PC-9 (cell line): ENCODE results near the gene ALG12. TPM values are rescaled to one million over a fixed set of nuclear protein-coding genes. Genes with fewer than 3 reads are reported as not detected.
"Not testable (repeated sequence)": the region's sequence is repeated elsewhere in the genome, so short reads cannot be mapped to it uniquely, and the experiment has no call there.

Source experiments
- BruUV-seq: library from RNA; stranded (reverse); fragments of 400-500 nt; replicated peaks from 2 replicates; lab custom pipeline; 2021; lab: Mats Ljungman, UMichigan
- CTCF ChIA-PET: fragments of 300-600 bp; sonication (Branson Sonifier 250); formaldehyde crosslinking; loops from one replicate; lab custom pipeline; 2022; ENCODE audit warnings: antibody characterized with exemption; lab: Charles Lee
- POLR2A ChIA-PET: fragments of 300-600 bp; sonication (Branson Sonifier 250); formaldehyde crosslinking; loops from one replicate; lab custom pipeline; 2022; ENCODE audit warnings: antibody characterized with exemption; ENCODE audit not compliant: unreplicated experiment; lab: Charles Lee
- DNase-seq, 2 experiments: peaks; one replicate each; pipeline versions ENCODE4 v3.0.0 to v3.0.0-alpha.2; 2015 to 2022; ENCODE audit warnings: mixed read lengths in 1 of 2
- H2AFZ ChIP-seq: fragments of 200-600 bp; sonication (generic); 2 replicates; pipeline ENCODE4 v1.8.1; 2017; ENCODE audit warnings: antibody characterized with exemption
- H3F3A ChIP-seq: fragments of 200-600 bp; sonication (generic); 2 replicates; pipeline ENCODE4 v1.8.1; 2017; ENCODE audit warnings: antibody characterized with exemption, mild to moderate bottlenecking, low read depth; ENCODE audit not compliant: insufficient read depth
- H3K27ac ChIP-seq: fragments of 200-600 bp; sonication (generic); 2 replicates; pipeline ENCODE4 v1.6.1; 2016; ENCODE audit warnings: mixed run types
- H3K27me3 ChIP-seq: fragments of 200-600 bp; sonication (generic); 2 replicates; pipeline ENCODE4 v1.6.1; 2016; ENCODE audit warnings: low read depth, mixed run types; ENCODE audit not compliant: insufficient read depth
- H3K36me3 ChIP-seq: fragments of 200-600 bp; sonication (generic); 2 replicates; pipeline ENCODE4 v1.6.1; 2016; ENCODE audit warnings: low read depth, mixed run types
- H3K4me1 ChIP-seq: fragments of 200-600 bp; sonication (generic); replicated peaks from 2 replicates; pipeline ENCODE4 v1.6.1; 2016; ENCODE audit warnings: mixed run types; ENCODE audit not compliant: insufficient read depth
- H3K4me2 ChIP-seq: fragments of 200-600 bp; sonication (generic); 2 replicates; pipeline ENCODE4 v1.6.1; 2017; ENCODE audit warnings: mixed run types
- H3K4me3 ChIP-seq: fragments of 200-600 bp; sonication (generic); 2 replicates; pipeline ENCODE4 v1.6.1; 2016; ENCODE audit warnings: mixed run types
- H3K79me2 ChIP-seq: fragments of 200-600 bp; sonication (generic); 2 replicates; pipeline ENCODE4 v1.6.1; 2017; ENCODE audit warnings: low read depth, mixed run types
- H3K9me2 ChIP-seq: fragments of 200-600 bp; sonication (generic); 2 replicates; pipeline ENCODE4 v1.8.1; 2017; ENCODE audit warnings: mild to moderate bottlenecking; ENCODE audit not compliant: insufficient read depth
- H3K9me3 ChIP-seq: fragments of 200-600 bp; sonication (generic); 2 replicates; pipeline ENCODE4 v1.8.1; 2016; ENCODE audit warnings: low read depth; ENCODE audit not compliant: insufficient read depth
- H4K20me1 ChIP-seq: fragments of 200-600 bp; sonication (generic); 2 replicates; pipeline ENCODE4 v1.8.1; 2017; ENCODE audit not compliant: insufficient read depth
- EZH2 ChIP-seq: fragments of 200-600 bp; sonication (generic); IDR thresholded peaks from 2 replicates; pipeline ENCODE4 v1.8.0; 2017; ENCODE audit warnings: antibody characterized with exemption, low read depth
- intact Hi-C: fragments of 100-400 bp; cut with micrococcal nuclease; formaldehyde crosslinking; loops from one replicate; pipeline ENCODE4 v1.10.0; 2022; ENCODE audit not compliant: unreplicated experiment
- total RNA-seq: library from RNA; stranded (reverse); gene quantifications from 2 replicates; pipeline ENCODE4 v1.2.3, GENCODE V29; 2021
- TF ChIP-seq, protein P1 (sequence below): fragments of 200-600 bp; sonication (generic); conservative IDR thresholded peaks from 2 replicates; pipeline ENCODE4 v1.6.1; 2017; ENCODE audit warnings: mixed run types, antibody characterized with exemption, mild to moderate bottlenecking, moderate library complexity

Gene ALG12
- total RNA-seq, 1 experiment from 2014 or later = 16.8 TPM

DNA sequence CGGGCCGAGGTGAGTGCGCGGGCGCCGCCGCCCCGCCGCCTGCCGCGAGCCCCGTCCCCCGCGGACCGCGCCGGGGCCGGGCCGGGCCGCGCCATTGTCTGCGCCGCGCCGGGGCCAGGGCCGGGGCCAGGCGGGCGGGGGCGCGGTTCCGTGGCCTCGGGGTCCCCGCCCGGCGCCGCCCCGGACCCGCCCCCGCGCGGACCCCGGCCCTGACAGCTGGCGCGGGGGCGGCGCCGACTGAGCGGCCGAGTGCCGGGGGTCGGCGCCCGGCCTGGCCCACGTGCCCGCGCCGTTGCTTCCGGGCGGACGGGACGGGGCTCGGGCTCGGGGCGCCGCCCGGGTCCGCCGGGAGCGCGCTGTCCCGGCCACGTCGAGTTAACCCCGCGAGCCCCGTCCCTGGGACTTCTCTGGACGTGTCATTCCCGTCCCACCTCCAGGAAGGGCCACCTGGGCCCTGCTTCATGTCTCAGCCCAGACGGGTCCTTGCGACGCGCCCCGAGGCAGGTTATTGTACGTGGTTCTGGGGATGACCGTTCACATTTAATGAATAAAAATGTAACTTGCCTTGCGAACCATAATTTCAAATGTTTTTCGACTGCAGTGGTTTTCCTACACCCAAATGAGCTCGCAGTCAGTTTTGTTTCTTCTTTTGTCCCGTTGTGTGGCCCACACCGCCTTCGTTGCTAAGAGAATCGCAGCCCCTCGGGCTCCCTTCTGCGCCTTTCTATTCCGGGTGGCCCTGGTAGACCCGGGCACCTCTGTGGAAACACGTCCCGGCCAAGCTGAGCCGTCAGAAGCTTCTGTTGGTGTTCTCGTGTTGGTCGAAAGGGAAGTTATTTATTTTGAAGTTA is 64.0 kb downstream of the ALG12 start:
- Histone ChIP-seq H4K20me1 (peaks cover 44% of the 10 kb centered on the region), H3K27ac (peak overlapping the region; percentile 18), H3F3A (peaks cover 34% of the 10 kb centered on the region; the same call in 1 of the 2 replicates), H3K79me2 (peaks cover 50% of the 10 kb centered on the region), H3K4me2 (peak overlapping the region; percentile 87), H2AFZ (peak overlapping the region; percentile 61), H3K9me2 (no peaks in the 10 kb centered on the region), H3K4me3 (peak overlapping the region; percentile 70), H3K36me3 (no peaks in the 10 kb centered on the region), H3K4me1 (peaks cover 21% of the 10 kb centered on the region), H3K9me3 (no peaks in the 10 kb centered on the region), H3K27me3 (no peaks in the 10 kb centered on the region)
- peak in 1 of 2 experiments; percentile 32 for DNase-seq
- TF ChIP-seq EZH2 = no peak
- TF ChIP-seq, protein P1, sequence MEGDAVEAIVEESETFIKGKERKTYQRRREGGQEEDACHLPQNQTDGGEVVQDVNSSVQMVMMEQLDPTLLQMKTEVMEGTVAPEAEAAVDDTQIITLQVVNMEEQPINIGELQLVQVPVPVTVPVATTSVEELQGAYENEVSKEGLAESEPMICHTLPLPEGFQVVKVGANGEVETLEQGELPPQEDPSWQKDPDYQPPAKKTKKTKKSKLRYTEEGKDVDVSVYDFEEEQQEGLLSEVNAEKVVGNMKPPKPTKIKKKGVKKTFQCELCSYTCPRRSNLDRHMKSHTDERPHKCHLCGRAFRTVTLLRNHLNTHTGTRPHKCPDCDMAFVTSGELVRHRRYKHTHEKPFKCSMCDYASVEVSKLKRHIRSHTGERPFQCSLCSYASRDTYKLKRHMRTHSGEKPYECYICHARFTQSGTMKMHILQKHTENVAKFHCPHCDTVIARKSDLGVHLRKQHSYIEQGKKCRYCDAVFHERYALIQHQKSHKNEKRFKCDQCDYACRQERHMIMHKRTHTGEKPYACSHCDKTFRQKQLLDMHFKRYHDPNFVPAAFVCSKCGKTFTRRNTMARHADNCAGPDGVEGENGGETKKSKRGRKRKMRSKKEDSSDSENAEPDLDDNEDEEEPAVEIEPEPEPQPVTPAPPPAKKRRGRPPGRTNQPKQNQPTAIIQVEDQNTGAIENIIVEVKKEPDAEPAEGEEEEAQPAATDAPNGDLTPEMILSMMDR = no peak
- CTCF ChIA-PET = no interaction called here
- POLR2A ChIA-PET = interaction anchor here (0.6 to 1.0 kb wide), 2 partner anchors 39 to 451 kb away, joined by 4 to 5 read pairs; no protein-coding TSS in a partner anchor
- intact Hi-C loops = loop anchor here (2.0 to 5.0 kb wide), 3 partner anchors 27 to 61 kb away; partner anchors contain the start of gene BRD1
- TSS peak; percentile 45 for BruUV-seq

DNA sequence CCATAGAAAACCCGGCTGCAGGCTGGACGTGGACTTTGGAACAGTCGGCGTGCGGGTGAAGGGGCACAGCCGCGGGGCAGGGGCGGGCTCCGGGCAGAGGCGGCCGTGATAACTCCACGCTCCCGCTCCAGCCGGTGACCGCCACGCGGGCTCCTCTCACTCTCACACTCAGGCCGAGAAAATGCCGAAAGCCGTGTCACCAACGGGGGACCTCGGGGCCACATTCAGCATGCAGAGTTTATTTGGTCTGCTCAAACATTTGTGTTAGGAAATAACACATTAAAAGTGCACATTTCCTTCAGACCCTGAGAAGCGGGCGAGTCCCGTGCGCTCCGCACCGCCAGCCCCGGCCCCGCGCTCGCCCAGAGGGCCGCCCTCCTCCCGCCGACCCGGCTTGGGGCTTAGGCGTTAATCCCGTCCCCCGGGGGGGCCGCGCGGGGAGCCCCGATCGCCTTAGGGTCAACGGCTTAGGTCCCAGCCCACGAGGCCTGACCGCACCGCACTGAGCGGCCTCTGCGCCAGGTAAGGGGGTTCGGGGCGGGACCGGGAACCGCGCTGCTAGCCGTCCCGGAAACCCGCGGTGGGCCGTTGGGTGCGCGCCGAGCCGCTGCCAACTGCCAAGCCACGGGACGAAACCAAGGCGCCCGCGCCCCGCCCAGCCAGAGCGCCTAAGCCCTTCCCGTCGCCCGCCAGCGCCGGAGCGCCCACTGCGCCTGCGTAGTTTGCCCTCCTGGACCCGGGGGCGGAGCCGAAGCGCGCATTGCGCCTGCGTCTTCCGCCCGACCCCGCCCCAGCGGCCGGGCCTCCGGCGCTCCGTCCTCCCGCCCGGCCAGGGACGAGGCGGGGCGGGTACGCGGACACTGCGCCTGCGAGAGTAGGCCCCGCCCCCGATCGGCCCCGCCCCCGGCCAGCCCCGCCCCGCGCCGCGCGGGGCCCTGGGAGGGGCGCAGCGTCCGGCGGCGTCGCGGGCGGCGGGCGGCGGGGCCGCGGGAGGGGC is 65.0 kb downstream of the ALG12 start, which contains the start of gene ZBED4:
Gene ZBED4 (plus strand): TSS at position 947 of the 997 bp plus-strand sequence. CDS start 29,819 bp downstream, outside the sequence.
- TSS peak; percentile 91 for BruUV-seq
- CTCF ChIA-PET = no interaction called here
- peak within 1 kb of the TSS; percentile 74 for H3K4me3 ChIP-seq

DNA sequence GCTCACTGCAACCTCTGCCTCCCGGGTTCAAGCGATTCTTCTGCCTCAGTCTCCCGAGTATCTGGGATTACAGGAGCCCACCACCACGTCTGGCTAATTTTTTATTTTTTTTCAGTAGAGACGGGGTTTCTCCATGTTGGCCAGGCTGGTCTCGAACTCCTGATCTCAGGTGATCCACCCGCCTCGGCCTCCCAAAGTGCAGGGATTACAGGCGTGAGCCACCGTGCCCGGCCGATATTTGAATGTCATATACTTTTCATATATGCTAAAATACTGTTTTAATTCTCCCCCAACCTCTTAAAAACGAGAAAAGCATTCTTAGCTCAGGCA is 65.7 kb downstream of the ALG12 start:
- peak overlapping the region; percentile 76 for H3K27ac ChIP-seq
- peaks cover 21% of the 10 kb centered on the region for H3K4me1 ChIP-seq
- BruUV-seq, CTCF ChIA-PET, DNase-seq, H3K9me3 ChIP-seq, H3K27me3 ChIP-seq, H3K9me2 ChIP-seq, H3K36me3 ChIP-seq: not testable (repeated sequence)
- POLR2A ChIA-PET = interaction anchor here (0.6 to 0.7 kb wide), 2 partner anchors 37 to 49 kb away, joined by 3 read pairs; no protein-coding TSS in a partner anchor
- peaks cover 27% of the 10 kb centered on the region for H4K20me1 ChIP-seq
- intact Hi-C loops = loop anchor here (5.0 kb wide), 1 partner anchor 35 kb away; no protein-coding TSS in a partner anchor
- peaks cover 37% of the 10 kb centered on the region; the same call in 1 of the 2 replicates for H3F3A ChIP-seq
- H3K4me3 ChIP-seq = peak overlapping the region; percentile 74
- peaks cover 33% of the 10 kb centered on the region for H3K79me2 ChIP-seq
- peak overlapping the region; percentile 93 for H2AFZ ChIP-seq
- peak overlapping the region; percentile 80 for H3K4me2 ChIP-seq

More for the DNA sequence above, 65.0 kb downstream of the ALG12 start, which contains the start of gene ZBED4:
- H3K36me3 ChIP-seq = no peaks in the 10 kb centered on the region
- H3K79me2 ChIP-seq = peaks cover 40% of the 10 kb centered on the region
- TF ChIP-seq, protein P1 = no peak
- TF ChIP-seq EZH2 = no peak
- H4K20me1 ChIP-seq = peaks cover 34% of the 10 kb centered on the region
- POLR2A ChIA-PET = interaction anchor here (0.6 to 0.7 kb wide), 2 partner anchors 38 to 50 kb away, joined by 3 read pairs; no protein-coding TSS in a partner anchor
- peak within 1 kb of the TSS; percentile 87 for H3K4me2 ChIP-seq
- intact Hi-C loops = loop anchor here (5.0 kb wide), 1 partner anchor 36 kb away; no protein-coding TSS in a partner anchor
- H3K9me3 ChIP-seq = no peaks in the 10 kb centered on the region
- peak within 1 kb of the TSS; percentile 93 for H2AFZ ChIP-seq
- no peaks in the 10 kb centered on the region for H3K9me2 ChIP-seq
- peak within 1 kb of the TSS; percentile 76 for H3K27ac ChIP-seq
- H3F3A ChIP-seq = peaks cover 34% of the 10 kb centered on the region; the same call in 1 of the 2 replicates
- no peaks in the 10 kb centered on the region for H3K27me3 ChIP-seq
- peak; percentile 91 to 99 for DNase-seq
- peaks cover 21% of the 10 kb centered on the region for H3K4me1 ChIP-seq
